K562 (cell line): ENCODE measurements around the gene TNFSF13. TPM values are rescaled to one million over a fixed set of nuclear protein-coding genes. Genes with fewer than 3 reads are reported as not detected.

Experiments
- CC2D1A ChIP-seq: fragments of 450-650 bp; IDR thresholded peaks from 2 replicates; pipeline ENCODE4 v1.6.1; 2017; ENCODE audit warnings: mild to moderate bottlenecking
- CHCHD3 ChIP-seq: fragments of 250-450 bp; sonication (Bioruptor Pico); IDR thresholded peaks from 2 replicates; pipeline ENCODE4 v2.1.2; 2022; ENCODE audit warnings: mild to moderate bottlenecking
- CHD4 ChIP-seq: fragments of 200-600 bp; sonication (generic); IDR thresholded peaks from 3 replicates; pipeline ENCODE4 v1.6.1; 2012; ENCODE audit warnings: low read depth, mild to moderate bottlenecking, mixed read lengths, low read length, inconsistent platforms; ENCODE audit not compliant: insufficient read depth, insufficient replicate concordance, poor library complexity, severe bottlenecking
- CXXC5 ChIP-seq: fragments of 250-450 bp; sonication (Bioruptor Pico); IDR thresholded peaks from 2 replicates; pipeline ENCODE4 v1.8.0; 2022; ENCODE audit warnings: inconsistent platforms, mild to moderate bottlenecking, moderate library complexity
- EGR1 ChIP-seq: fragments of 450-650 bp; conservative IDR thresholded peaks from 2 replicates; pipeline ENCODE4 v1.6.1; 2017; ENCODE audit warnings: mild to moderate bottlenecking
- FOXJ3 ChIP-seq: sonication (generic); formaldehyde crosslinking; IDR thresholded peaks from 2 replicates; pipeline ENCODE4 v1.4.0; 2020; ENCODE audit warnings: mild to moderate bottlenecking, missing genetic modification reagents
- KDM5B ChIP-seq: fragments of 200-600 bp; sonication (generic); IDR thresholded peaks from 2 replicates; pipeline ENCODE4 v1.6.1; 2012; ENCODE audit warnings: low read depth, mild to moderate bottlenecking, moderate library complexity, low read length, control low read depth, inconsistent platforms; ENCODE audit not compliant: insufficient replicate concordance
- PCBP1 ChIP-seq: fragments of 200-400 bp; formaldehyde crosslinking; IDR thresholded peaks from 2 replicates; pipeline ENCODE4 v1.6.1; 2018; ENCODE audit warnings: mild to moderate bottlenecking, low read depth, low read length; ENCODE audit not compliant: poor library complexity, severe bottlenecking
- POLR2B ChIP-seq: fragments of 450-650 bp; IDR thresholded peaks from 2 replicates; pipeline ENCODE4 v1.6.1; 2018; ENCODE audit warnings: low read depth; ENCODE audit not compliant: partially characterized antibody
- SIN3A ChIP-seq, 2 experiments: fragments of 150-350 bp in 1 of 2; IDR thresholded peaks; 2 replicates each; pipeline ENCODE4 v1.6.1; 2011 to 2016; ENCODE audit warnings: borderline replicate concordance in 2 of 2, low read depth in 2 of 2, low read length in 2 of 2, mild to moderate bottlenecking in 2 of 2, moderate library complexity in 2 of 2; ENCODE audit not compliant: control insufficient read depth in 1 of 2
- SMC3 ChIP-seq: conservative IDR thresholded peaks from 2 replicates; pipeline ENCODE4 v1.6.1; 2011; ENCODE audit warnings: low read depth, low read length, improper control_type of control experiment; ENCODE audit not compliant: insufficient read depth
- SNRNP70 ChIP-seq: fragments of 200-400 bp; formaldehyde crosslinking; optimal IDR thresholded peaks from 2 replicates; pipeline ENCODE3; 2017; ENCODE audit warnings: low read depth, low read length
- TBL1XR1 ChIP-seq, 2 experiments: IDR thresholded peaks; 2 replicates each; pipeline ENCODE4 v1.6.1; 2012; ENCODE audit warnings: improper control_type of control experiment in 2 of 2, low read length in 2 of 2, mild to moderate bottlenecking in 1 of 2
- TOE1 ChIP-seq, 2 experiments: fragments of 450-650 bp in 1 of 2; sonication (generic) in 1 of 2; formaldehyde crosslinking in 1 of 2; IDR thresholded peaks; 2 replicates each; pipeline versions ENCODE4 v1.7.1 to v1.8.0; 2016 to 2022; ENCODE audit warnings: borderline replicate concordance in 2 of 2, mild to moderate bottlenecking in 2 of 2, antibody characterized with exemption in 1 of 2, inconsistent platforms in 1 of 2, low read depth in 1 of 2, missing genetic modification reagents in 1 of 2, moderate library complexity in 1 of 2
- ZBTB8A ChIP-seq: fragments of 450-650 bp; IDR thresholded peaks from 2 replicates; pipeline ENCODE4 v1.6.1; 2018; ENCODE audit warnings: mild to moderate bottlenecking, moderate library complexity; ENCODE audit not compliant: partially characterized antibody
- ZFX ChIP-seq: sonication (generic); formaldehyde crosslinking; IDR thresholded peaks from 2 replicates; pipeline ENCODE4 v1.8.0; 2022; ENCODE audit warnings: mild to moderate bottlenecking, missing genetic modification reagents, moderate library complexity
- ZNF212 ChIP-seq: fragments of 450-650 bp; formaldehyde crosslinking; IDR thresholded peaks from 2 replicates; pipeline ENCODE4 v1.4.0; 2020; ENCODE audit warnings: mild to moderate bottlenecking
- ZNF282 ChIP-seq: sonication (generic); formaldehyde crosslinking; IDR thresholded peaks from 2 replicates; pipeline ENCODE4 v1.8.1; 2023; ENCODE audit warnings: missing genetic modification reagents
- ZNF717 ChIP-seq: fragments of 250-450 bp; sonication (Bioruptor Pico); IDR thresholded peaks from 2 replicates; pipeline ENCODE4 v1.5.0; 2021
- ZNF780A ChIP-seq: fragments of 250-450 bp; sonication (Bioruptor Pico); IDR thresholded peaks from 2 replicates; pipeline ENCODE4 v1.5.0; 2021; ENCODE audit warnings: mild to moderate bottlenecking
- polyA plus RNA-seq, 8 experiments: library from polyadenylated mRNA; depleted of rRNA in 4 of 8; stranded (reverse) in 5 of 8; unstranded in 3 of 8; fragments of >200 nt; fragmentation: Nextera tagmentation in 2 of 8; fragmentation: Illumina TruSeq in 1 of 8; extraction: Ambion mirVana in 2 of 8; extraction: Trizol in 1 of 8; gene quantifications; 2 replicates each; pipeline versions ENCODE4 v1.2.1 to v1.2.3, GENCODE V29; 2011 to 2014; ENCODE audit warnings: inconsistent platforms in 1 of 8, missing spikeins in 1 of 8
- total RNA-seq, 7 experiments: library from RNA; depleted of rRNA in 6 of 7; stranded (reverse); fragments of >200 nt in 6 of 7; fragmentation: Illumina TruSeq in 2 of 7; extraction: Trizol in 2 of 7; gene quantifications; 2 replicates each; pipeline versions ENCODE4 v1.2.1 to v1.2.3, GENCODE V29; 2011 to 2021; ENCODE audit warnings: low replicate concordance in 1 of 7
- TF ChIP-seq, protein P1 (sequence below): fragments of 250-450 bp; sonication (Bioruptor Pico); IDR thresholded peaks from 2 replicates; pipeline ENCODE4 v1.5.0; 2020; ENCODE audit warnings: mild to moderate bottlenecking, borderline replicate concordance
- TF ChIP-seq, protein P2 (sequence below), 2 experiments: fragments of 150-350 bp in 1 of 2; IDR thresholded peaks; 2 replicates each; pipeline ENCODE4 v1.6.1; 2012 to 2016; ENCODE audit warnings: low read depth in 2 of 2, low read length in 2 of 2, mild to moderate bottlenecking in 1 of 2, moderate library complexity in 1 of 2

The TNFSF13 gene
- total and polyA plus RNA-seq, 9 of the 15 experiments (the other 6 are each of a cell fraction or from before 2014, with no cell fraction given): 0.04 to 0.51 (median 0.19) TPM; not detected in 1

DNA sequence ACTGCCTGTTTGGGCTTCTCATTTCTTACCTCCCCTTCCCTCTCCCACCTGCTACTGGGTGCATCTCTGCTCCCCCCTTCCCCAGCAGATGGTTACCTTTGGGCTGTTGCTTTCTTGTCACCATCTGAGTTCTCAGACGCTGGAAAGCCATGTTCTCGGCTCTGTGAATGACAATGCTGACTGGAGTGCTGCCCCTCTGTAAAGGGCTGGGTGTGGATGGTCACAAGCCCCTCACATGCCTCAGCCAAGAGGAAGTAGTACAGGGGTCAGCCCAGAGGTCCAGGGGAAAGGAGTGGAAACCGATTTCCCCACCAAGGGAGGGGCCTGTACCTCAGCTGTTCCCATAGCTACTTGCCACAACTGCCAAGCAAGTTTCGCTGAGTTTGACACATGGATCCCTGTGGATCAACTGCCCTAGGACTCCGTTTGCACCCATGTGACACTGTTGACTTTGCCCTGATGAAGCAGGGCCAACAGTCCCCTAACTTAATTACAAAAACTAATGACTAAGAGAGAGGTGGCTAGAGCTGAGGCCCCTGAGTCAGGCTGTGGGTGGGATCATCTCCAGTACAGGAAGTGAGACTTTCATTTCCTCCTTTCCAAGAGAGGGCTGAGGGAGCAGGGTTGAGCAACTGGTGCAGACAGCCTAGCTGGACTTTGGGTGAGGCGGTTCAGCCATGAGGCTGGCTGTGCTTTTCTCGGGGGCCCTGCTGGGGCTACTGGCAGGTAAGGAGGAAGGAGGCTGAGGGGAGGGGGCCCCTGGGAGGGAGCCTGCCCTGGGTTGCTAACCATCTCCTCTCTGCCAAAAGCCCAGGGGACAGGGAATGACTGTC lies 20.7 kb downstream of the TNFSF13 start, which contains the start of gene CD68 (continued):
- TF ChIP-seq TOE1 (IDR thresholded peaks at IDR 0.05; ENCODE audit: borderline replicate concordance) (no peak; the same call in 1 of the 2 replicates), TOE1 (CRISPR knock-in tag; IDR thresholded peaks at IDR 0.05; ENCODE audit: borderline replicate concordance, low read depth) (no peak), FOXJ3 (no peak), SNRNP70 (no peak), ZNF717 (CRISPR knock-in tag) (no peak), ZNF282 (CRISPR knock-in tag) (no peak), ZFX (CRISPR knock-in tag) (no peak), CC2D1A (no peak), EGR1 (no peak), CXXC5 (CRISPR knock-in tag) (no peak), CHCHD3 (no peak), POLR2B (peak; percentile 91), TBL1XR1 (IDR thresholded peaks at IDR 0.05; ENCODE audit: low read length in 2 of 2) (no peak), KDM5B (peak; percentile 22), SIN3A (IDR thresholded peaks at IDR 0.05; ENCODE audit: borderline replicate concordance in 2 of 2, control insufficient read depth in 1 of 2, low read depth in 2 of 2, low read length in 2 of 2) (peak; percentile 66 to 95; a peak in 2 of 4 replicates), SMC3 (no peak), ZBTB8A (no peak), ZNF212 (CRISPR knock-in tag) (no peak), CHD4 (no peak), PCBP1 (no peak), ZNF780A (CRISPR knock-in tag) (no peak)
- TF ChIP-seq, protein P1, sequence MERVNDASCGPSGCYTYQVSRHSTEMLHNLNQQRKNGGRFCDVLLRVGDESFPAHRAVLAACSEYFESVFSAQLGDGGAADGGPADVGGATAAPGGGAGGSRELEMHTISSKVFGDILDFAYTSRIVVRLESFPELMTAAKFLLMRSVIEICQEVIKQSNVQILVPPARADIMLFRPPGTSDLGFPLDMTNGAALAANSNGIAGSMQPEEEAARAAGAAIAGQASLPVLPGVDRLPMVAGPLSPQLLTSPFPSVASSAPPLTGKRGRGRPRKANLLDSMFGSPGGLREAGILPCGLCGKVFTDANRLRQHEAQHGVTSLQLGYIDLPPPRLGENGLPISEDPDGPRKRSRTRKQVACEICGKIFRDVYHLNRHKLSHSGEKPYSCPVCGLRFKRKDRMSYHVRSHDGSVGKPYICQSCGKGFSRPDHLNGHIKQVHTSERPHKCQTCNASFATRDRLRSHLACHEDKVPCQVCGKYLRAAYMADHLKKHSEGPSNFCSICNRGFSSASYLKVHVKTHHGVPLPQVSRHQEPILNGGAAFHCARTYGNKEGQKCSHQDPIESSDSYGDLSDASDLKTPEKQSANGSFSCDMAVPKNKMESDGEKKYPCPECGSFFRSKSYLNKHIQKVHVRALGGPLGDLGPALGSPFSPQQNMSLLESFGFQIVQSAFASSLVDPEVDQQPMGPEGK (CRISPR knock-in tag): no peak
- TF ChIP-seq, protein P2, sequence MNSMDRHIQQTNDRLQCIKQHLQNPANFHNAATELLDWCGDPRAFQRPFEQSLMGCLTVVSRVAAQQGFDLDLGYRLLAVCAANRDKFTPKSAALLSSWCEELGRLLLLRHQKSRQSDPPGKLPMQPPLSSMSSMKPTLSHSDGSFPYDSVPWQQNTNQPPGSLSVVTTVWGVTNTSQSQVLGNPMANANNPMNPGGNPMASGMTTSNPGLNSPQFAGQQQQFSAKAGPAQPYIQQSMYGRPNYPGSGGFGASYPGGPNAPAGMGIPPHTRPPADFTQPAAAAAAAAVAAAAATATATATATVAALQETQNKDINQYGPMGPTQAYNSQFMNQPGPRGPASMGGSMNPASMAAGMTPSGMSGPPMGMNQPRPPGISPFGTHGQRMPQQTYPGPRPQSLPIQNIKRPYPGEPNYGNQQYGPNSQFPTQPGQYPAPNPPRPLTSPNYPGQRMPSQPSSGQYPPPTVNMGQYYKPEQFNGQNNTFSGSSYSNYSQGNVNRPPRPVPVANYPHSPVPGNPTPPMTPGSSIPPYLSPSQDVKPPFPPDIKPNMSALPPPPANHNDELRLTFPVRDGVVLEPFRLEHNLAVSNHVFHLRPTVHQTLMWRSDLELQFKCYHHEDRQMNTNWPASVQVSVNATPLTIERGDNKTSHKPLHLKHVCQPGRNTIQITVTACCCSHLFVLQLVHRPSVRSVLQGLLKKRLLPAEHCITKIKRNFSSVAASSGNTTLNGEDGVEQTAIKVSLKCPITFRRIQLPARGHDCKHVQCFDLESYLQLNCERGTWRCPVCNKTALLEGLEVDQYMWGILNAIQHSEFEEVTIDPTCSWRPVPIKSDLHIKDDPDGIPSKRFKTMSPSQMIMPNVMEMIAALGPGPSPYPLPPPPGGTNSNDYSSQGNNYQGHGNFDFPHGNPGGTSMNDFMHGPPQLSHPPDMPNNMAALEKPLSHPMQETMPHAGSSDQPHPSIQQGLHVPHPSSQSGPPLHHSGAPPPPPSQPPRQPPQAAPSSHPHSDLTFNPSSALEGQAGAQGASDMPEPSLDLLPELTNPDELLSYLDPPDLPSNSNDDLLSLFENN (IDR thresholded peaks at IDR 0.05; ENCODE audit: low read depth in 2 of 2, low read length in 2 of 2): peak in 1 of 2 experiments; percentile 49; a peak in 1 of 4 replicates
